Activated CD8-positive, alpha-beta memory T cell treated with anti-CD3 and anti-CD28 coated beads, Interleukin-2, amount 50 U/mL, for 24 hours (primary cell): ENCODE data around the gene ZNF414.

ENCODE experiments used
- DNase-seq: peaks from one replicate; pipeline ENCODE4 v3.0.0-alpha.2; 2020; ENCODE audit errors: extremely low read depth

The ZNF414 gene

GRCh38 chr19:8466018-8466417 lies 47.9 kb downstream of the ZNF414 start:
- no peak for DNase-seq

- no peak for DNase-seq
These were observed 50.6 kb downstream of the ZNF414 start for GRCh38 chr19:8463365-8463764.

- DNase-seq = no peak
These were observed 51.4 kb downstream of the ZNF414 start for GRCh38 chr19:8462571-8462970.

GRCh38 chr19:8461891-8462290 lies 52.1 kb downstream of the ZNF414 start:
- DNase-seq = no peak

GRCh38 chr19:8461376-8461775 lies 52.6 kb downstream of the ZNF414 start:
- no peak for DNase-seq

GRCh38 chr19:8460516-8461298 lies 53.3 kb downstream of the ZNF414 start:
- DNase-seq = no peak
